CD4-positive, alpha-beta memory T cell (primary cell): Measurements from ENCODE around the gene ITGA3. TPM values are rescaled to one million over a fixed set of nuclear protein-coding genes. Genes with fewer than 3 reads are reported as not detected.
A peak's percentile ranks its signal among the peaks of the same experiment; 100 is the strongest.

Experiments
- CTCF ChIA-PET: fragments of 350-600 bp; sonication (Branson Sonifier 250); formaldehyde crosslinking; loops from one replicate; lab custom pipeline; 2021; ENCODE audit warnings: inconsistent platforms; ENCODE audit not compliant: partially characterized antibody; lab: Charles Lee
- POLR2A ChIA-PET: fragments of 350-600 bp; sonication (Branson Sonifier 250); formaldehyde crosslinking; loops from one replicate; lab custom pipeline; 2021; ENCODE audit not compliant: partially characterized antibody; lab: Charles Lee
- DNase-seq, 5 donors: peaks; one replicate each; pipeline versions ENCODE4 v3.0.0 to v3.0.0-alpha.2; 2020 to 2022; ENCODE audit warnings: mixed read lengths in 1 of 5
- H3K27ac ChIP-seq: one replicate; pipeline ENCODE4 v1.7.0; 2013; ENCODE audit warnings: low read depth, low read length
- H3K27me3 ChIP-seq: 2 replicates; pipeline ENCODE4 v1.7.0; 2013; ENCODE audit warnings: mild to moderate bottlenecking, low read length, moderate library complexity; ENCODE audit not compliant: insufficient read depth
- H3K36me3 ChIP-seq: 2 replicates; pipeline ENCODE4 v1.7.0; 2013; ENCODE audit warnings: mild to moderate bottlenecking, low read length, moderate library complexity; ENCODE audit not compliant: insufficient read depth
- H3K4me1 ChIP-seq: 2 replicates; pipeline ENCODE4 v1.7.0; 2013; ENCODE audit warnings: mild to moderate bottlenecking, low read length, moderate library complexity; ENCODE audit not compliant: insufficient read depth
- H3K4me3 ChIP-seq, 2 donors: one replicate each; pipeline ENCODE4 v1.7.0; 2013; ENCODE audit warnings: low read length in 2 of 2, mild to moderate bottlenecking in 1 of 2
- H3K9me3 ChIP-seq, 2 donors: one replicate each; pipeline ENCODE4 v1.7.0; 2013; ENCODE audit warnings: low read length in 2 of 2, control low read depth in 1 of 2; ENCODE audit not compliant: control insufficient read depth in 1 of 2
- H3K27ac Mint-ChIP-seq, 7 donors: one replicate each; pipeline ENCODE4 v1.8.0; 2020 to 2021; ENCODE audit warnings: mixed read lengths in 7 of 7, mild to moderate bottlenecking in 6 of 7, inconsistent platforms in 3 of 7, moderate library complexity in 3 of 7
- H3K27me3 Mint-ChIP-seq, 2 donors: one replicate each; pipeline ENCODE4 v1.8.0; 2020 to 2021; ENCODE audit warnings: mixed read lengths in 2 of 2
- H3K36me3 Mint-ChIP-seq, 2 donors: one replicate each; pipeline ENCODE4 v1.8.0; 2020 to 2021; ENCODE audit warnings: mixed read lengths in 2 of 2, inconsistent platforms in 1 of 2, mild to moderate bottlenecking in 1 of 2
- H3K4me1 Mint-ChIP-seq, 4 donors: one replicate each; pipeline ENCODE4 v1.8.0; 2020 to 2021; ENCODE audit warnings: mixed read lengths in 4 of 4, mild to moderate bottlenecking in 1 of 4
- H3K4me3 Mint-ChIP-seq, 8 donors: one replicate each; pipeline ENCODE4 v1.8.0; 2020 to 2021; ENCODE audit warnings: mixed read lengths in 8 of 8, mild to moderate bottlenecking in 7 of 8, moderate library complexity in 6 of 8, inconsistent platforms in 3 of 8
- H3K9me3 Mint-ChIP-seq, 8 donors: one replicate each; pipeline ENCODE4 v1.8.0; 2020 to 2021; ENCODE audit warnings: mixed read lengths in 8 of 8, mild to moderate bottlenecking in 5 of 8, inconsistent platforms in 3 of 8, moderate library complexity in 1 of 8
- intact Hi-C: fragments of 100-400 bp; cut with micrococcal nuclease; formaldehyde crosslinking; loops from one replicate; pipeline ENCODE4 v1.15.1; 2023
- polyA plus RNA-seq, 2 donors: library from polyadenylated mRNA; unstranded; fragments of 300-500 nt; fragmentation: Illumina TruSeq; gene quantifications; one replicate each; pipeline ENCODE4 v1.2.3, GENCODE V29; 2021
- total RNA-seq, 2 experiments: library from RNA; stranded (reverse); gene quantifications; one replicate each; pipeline ENCODE4 v1.2.3, GENCODE V29; 2021

ITGA3 gene
- total and polyA plus RNA-seq, 4 experiments from 2014 or later = 1.6 to 16.3 (median 9.4) TPM

- no peak for DNase-seq
- H3K27ac Mint-ChIP-seq = peak overlapping the region in 5 of 7 donors; percentile 24 to 79 (median 53)
- intact Hi-C loops = loop anchor here (1.0 kb wide), 1 partner anchor 30 kb away; no protein-coding TSS in a partner anchor
Measured at GRCh38 chr17:50056961-50057330, 1.0 kb downstream of the ITGA3 start.

GRCh38 chr17:50057521-50057991 is 1.6 kb downstream of the ITGA3 start:
- peak overlapping the region in 3 of 7 donors; percentile 30 to 69 (median 55) for H3K27ac Mint-ChIP-seq
- H3K4me3 ChIP-seq = no peak overlapping the region
- H3K4me3 Mint-ChIP-seq = peak overlapping the region; percentile 43 to 94 (median 81)

More at GRCh38 chr17:50056961-50057330, 1.0 kb downstream of the ITGA3 start:
- H3K36me3 ChIP-seq = no peaks in the 10 kb centered on the region
- ChIA-PET CTCF (interaction anchor here (0.8 to 5.8 kb wide), 8 partner anchors 9 to 58 kb away, joined by 3 to 27 read pairs (median 4); partner anchors contain the start of gene PDK2), POLR2A (interaction anchor here (0.7 to 3.8 kb wide), 4 partner anchors 10 to 95 kb away, joined by 3 to 38 read pairs (median 4); partner anchors contain the start of gene PDK2)
- Mint-ChIP-seq H3K4me3 (peak overlapping the region; percentile 83 to 95 (median 92)), H3K27me3 (no peaks in the 10 kb centered on the region), H3K9me3 (no peaks in the 10 kb centered on the region), H3K36me3 (peaks cover 0 to 8% of the 10 kb centered on the region in 2 donors), H3K4me1 (peaks cover 10 to 41% (median 27%) of the 10 kb centered on the region in 4 donors)
- H3K4me3 ChIP-seq = peak overlapping the region in 1 of 2 donors; percentile 87
- peaks cover 12% of the 10 kb centered on the region for H3K4me1 ChIP-seq
- no peaks in the 10 kb centered on the region for H3K27me3 ChIP-seq
- H3K9me3 ChIP-seq = no peaks in the 10 kb centered on the region
- H3K27ac ChIP-seq = peak overlapping the region; percentile 60

GRCh38 chr17:50058296-50058953 is 2.5 kb downstream of the ITGA3 start:
- ChIA-PET CTCF (interaction anchor here (3.1 to 5.8 kb wide), 3 partner anchors 29 to 35 kb away, joined by 12 to 27 read pairs (median 26); partner anchors contain the start of gene PDK2), POLR2A (interaction anchor here (0.6 kb wide), 1 partner anchor 1280 kb away, joined by 3 read pairs; no protein-coding TSS in a partner anchor)
- Histone ChIP-seq H3K27ac (no peak overlapping the region), H3K36me3 (no peaks in the 10 kb centered on the region), H3K4me3 (no peak overlapping the region), H3K27me3 (no peaks in the 10 kb centered on the region), H3K4me1 (peaks cover 12% of the 10 kb centered on the region), H3K9me3 (no peaks in the 10 kb centered on the region)
- no peaks in the 10 kb centered on the region for H3K9me3 Mint-ChIP-seq
- intact Hi-C loops = no loop called here
- H3K36me3 Mint-ChIP-seq = peaks cover 0 to 8% of the 10 kb centered on the region in 2 donors
- H3K27me3 Mint-ChIP-seq = no peaks in the 10 kb centered on the region
- peak overlapping the region in 7 of 8 donors; percentile 40 to 77 (median 57) for H3K4me3 Mint-ChIP-seq
- peak in 1 of 5 donors; percentile 29 for DNase-seq
- peak overlapping the region in 1 of 7 donors; percentile 85 for H3K27ac Mint-ChIP-seq
- H3K4me1 Mint-ChIP-seq = peaks cover 10 to 41% (median 24%) of the 10 kb centered on the region in 4 donors

More at GRCh38 chr17:50057521-50057991, 1.6 kb downstream of the ITGA3 start:
- Histone ChIP-seq H3K9me3 (no peaks in the 10 kb centered on the region), H3K27ac (no peak overlapping the region), H3K27me3 (no peaks in the 10 kb centered on the region), H3K36me3 (no peaks in the 10 kb centered on the region), H3K4me1 (peaks cover 12% of the 10 kb centered on the region)
- no peaks in the 10 kb centered on the region for H3K9me3 Mint-ChIP-seq
- H3K27me3 Mint-ChIP-seq = no peaks in the 10 kb centered on the region
- peaks cover 10 to 41% (median 27%) of the 10 kb centered on the region in 4 donors for H3K4me1 Mint-ChIP-seq
- ChIA-PET CTCF (interaction anchor here (3.1 to 5.8 kb wide), 3 partner anchors 30 to 36 kb away, joined by 12 to 27 read pairs (median 26); partner anchors contain the start of gene PDK2), POLR2A (interaction anchor here (1.3 to 3.8 kb wide), 2 partner anchors 37 to 95 kb away, joined by 3 to 38 read pairs; partner anchors contain the start of gene PDK2)
- intact Hi-C loops = no loop called here
- peak in 1 of 5 donors; percentile 16 for DNase-seq
- H3K36me3 Mint-ChIP-seq = peaks cover 0 to 8% of the 10 kb centered on the region in 2 donors

- H3K27ac ChIP-seq = no peak overlapping the region
- Mint-ChIP-seq H3K27me3 (no peaks in the 10 kb centered on the region), H3K36me3 (peaks cover 0 to 8% of the 10 kb centered on the region in 2 donors), H3K9me3 (no peaks in the 10 kb centered on the region), H3K4me1 (peaks cover 10 to 39% (median 24%) of the 10 kb centered on the region in 4 donors), H3K4me3 (no peak overlapping the region), H3K27ac (peak overlapping the region in 1 of 7 donors; percentile 14)
- DNase-seq = no peak
- ChIA-PET POLR2A (no interaction called here), CTCF (interaction anchor here (3.1 kb wide), 1 partner anchor 33 kb away, joined by 12 read pairs; no protein-coding TSS in a partner anchor)
- H3K9me3 ChIP-seq = no peaks in the 10 kb centered on the region
- no peaks in the 10 kb centered on the region for H3K36me3 ChIP-seq
- intact Hi-C loops = no loop called here
- H3K4me1 ChIP-seq = peaks cover 12% of the 10 kb centered on the region
- no peaks in the 10 kb centered on the region for H3K27me3 ChIP-seq
- H3K4me3 ChIP-seq = no peak overlapping the region
Measured at GRCh38 chr17:50059256-50059655, 3.3 kb downstream of the ITGA3 start.

GRCh38 chr17:50059759-50060273 is 3.9 kb downstream of the ITGA3 start:
- peaks cover 10 to 33% (median 24%) of the 10 kb centered on the region in 4 donors for H3K4me1 Mint-ChIP-seq
- Histone ChIP-seq H3K27ac (no peak overlapping the region), H3K36me3 (no peaks in the 10 kb centered on the region), H3K4me3 (no peak overlapping the region), H3K27me3 (no peaks in the 10 kb centered on the region), H3K4me1 (peaks cover 12% of the 10 kb centered on the region), H3K9me3 (no peaks in the 10 kb centered on the region)
- POLR2A ChIA-PET = no interaction called here
- CTCF ChIA-PET = no interaction called here
- H3K36me3 Mint-ChIP-seq = peaks cover 0 to 8% of the 10 kb centered on the region in 2 donors
- no peak overlapping the region for H3K4me3 Mint-ChIP-seq
- no peaks in the 10 kb centered on the region for H3K27me3 Mint-ChIP-seq
- no peak for DNase-seq
- peak overlapping the region in 1 of 7 donors; percentile 14 for H3K27ac Mint-ChIP-seq
- H3K9me3 Mint-ChIP-seq = no peaks in the 10 kb centered on the region
- intact Hi-C loops = no loop called here

GRCh38 chr17:50060951-50061712 is 5.2 kb downstream of the ITGA3 start:
- Mint-ChIP-seq H3K9me3 (no peaks in the 10 kb centered on the region), H3K4me3 (no peak overlapping the region), H3K4me1 (peaks cover 10 to 29% (median 18%) of the 10 kb centered on the region in 4 donors), H3K27me3 (no peaks in the 10 kb centered on the region), H3K27ac (peak overlapping the region in 1 of 7 donors; percentile 18), H3K36me3 (peaks cover 4 to 5% of the 10 kb centered on the region in 2 donors)
- no peak overlapping the region for H3K27ac ChIP-seq
- CTCF ChIA-PET = interaction anchor here (0.5 to 2.0 kb wide), 2 partner anchors 30 to 33 kb away, joined by 3 to 5 read pairs; partner anchors contain the start of gene PDK2
- H3K27me3 ChIP-seq = no peaks in the 10 kb centered on the region
- DNase-seq = no peak
- no peak overlapping the region for H3K4me3 ChIP-seq
- no peaks in the 10 kb centered on the region for H3K9me3 ChIP-seq
- H3K4me1 ChIP-seq = peaks cover 12% of the 10 kb centered on the region
- H3K36me3 ChIP-seq = no peaks in the 10 kb centered on the region
- POLR2A ChIA-PET = no interaction called here
- intact Hi-C loops = no loop called here
